HG02610 (cell line): Measurements from ENCODE around the gene ZNF618.

Experiments
- ATAC-seq: cut with Tn5 transposase; IDR thresholded peaks from one replicate; pipeline ENCODE4 v1.9.1; 2021; ENCODE audit warnings: mild to moderate bottlenecking, moderate library complexity; ENCODE audit not compliant: unreplicated experiment

ZNF618 gene

GRCh38 chr9:113932906-113933584 is 56.9 kb downstream of the ZNF618 start:
- ATAC-seq: no peak

- no peak for ATAC-seq
Measured at GRCh38 chr9:113933671-113934070, 57.6 kb downstream of the ZNF618 start.

- no peak for ATAC-seq
Measured at GRCh38 chr9:113934167-113934828, 58.2 kb downstream of the ZNF618 start.

- no peak for ATAC-seq
Measured at GRCh38 chr9:113934829-113935676, 58.9 kb downstream of the ZNF618 start.

- ATAC-seq: no peak
Measured at GRCh38 chr9:113935677-113936380, 59.7 kb downstream of the ZNF618 start.

GRCh38 chr9:113940077-113940476 is 64.0 kb downstream of the ZNF618 start:
- no peak for ATAC-seq

- no peak for ATAC-seq
Measured at GRCh38 chr9:113941056-113941455, 64.9 kb downstream of the ZNF618 start.

GRCh38 chr9:113941526-113941925 is 65.4 kb downstream of the ZNF618 start:
- ATAC-seq: no peak

GRCh38 chr9:113943112-113944009 is 67.3 kb downstream of the ZNF618 start:
- ATAC-seq: no peak

GRCh38 chr9:113945784-113946183 is 69.7 kb downstream of the ZNF618 start:
- no peak for ATAC-seq

GRCh38 chr9:113946496-113947115 is 70.5 kb downstream of the ZNF618 start:
- no peak for ATAC-seq

GRCh38 chr9:113947941-113948340 is 71.8 kb downstream of the ZNF618 start:
- ATAC-seq: no peak

GRCh38 chr9:113948891-113949570 is 72.9 kb downstream of the ZNF618 start:
- no peak for ATAC-seq

GRCh38 chr9:113949571-113950078 is 73.5 kb downstream of the ZNF618 start:
- no peak for ATAC-seq

GRCh38 chr9:113950195-113951031 is 74.3 kb downstream of the ZNF618 start:
- no peak for ATAC-seq

- ATAC-seq: no peak
Measured at GRCh38 chr9:113951032-113951372, 74.9 kb downstream of the ZNF618 start.

- ATAC-seq: no peak
Measured at GRCh38 chr9:113952676-113953075, 76.6 kb downstream of the ZNF618 start.

- ATAC-seq: no peak
Measured at GRCh38 chr9:113953531-113953930, 77.4 kb downstream of the ZNF618 start.
